ENCODE data around the gene SNHG17. TPM values are rescaled to one million over a fixed set of nuclear protein-coding genes. Genes with fewer than 3 reads are reported as not detected.

The SNHG17 gene
- polyA plus RNA-seq, 2 of the 4 experiments (the other 2 are of a cell fraction), result 125 to 154 TPM

DNA sequence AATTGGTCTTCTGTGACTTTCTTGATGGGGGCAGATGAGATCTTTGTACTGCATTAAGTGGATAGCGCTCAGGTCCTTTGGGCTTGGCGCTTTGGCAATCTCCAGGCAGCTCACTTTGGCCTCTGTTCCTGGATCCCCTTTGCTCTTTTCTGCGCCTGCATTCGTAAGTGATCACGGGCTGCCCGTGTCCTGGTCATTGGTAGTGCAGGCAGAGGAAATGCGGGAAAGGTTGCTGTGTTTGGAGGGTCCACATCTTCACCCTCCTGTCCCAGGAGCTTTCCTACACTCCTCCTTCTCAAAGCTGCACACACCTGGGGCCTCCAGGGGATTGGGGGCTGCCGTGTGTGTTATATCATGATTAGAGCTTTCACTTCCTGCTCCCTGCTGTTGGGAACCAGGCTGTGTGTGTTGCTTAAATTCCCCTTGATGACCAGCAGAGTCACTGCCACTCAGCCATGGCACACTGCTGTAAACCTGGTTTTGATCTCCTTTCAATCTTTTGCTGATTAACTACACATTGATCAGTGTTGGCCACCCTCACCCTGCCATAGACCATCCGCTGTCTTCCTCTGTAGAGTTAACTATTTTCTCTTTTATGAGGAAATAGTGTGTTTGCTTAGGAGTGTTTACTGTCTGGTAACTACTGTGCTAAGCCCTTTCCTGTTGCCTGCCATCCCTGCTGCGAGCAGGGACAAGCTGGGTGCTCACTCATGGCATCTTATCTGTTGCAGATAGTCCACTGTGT, 13.0 kb upstream of the SNHG17 start:
- WGBS (ENCODE audit: missing lambda C conversion rate), result 81% methylated on average over 10 of the region's 10 CpGs
- Histone ChIP-seq H3K4me2 (peak overlapping the region; percentile 87), H3K27ac (no peak overlapping the region), H3K4me1 (peaks cover 14% of the 10 kb centered on the region), H3K9me3 (no peaks in the 10 kb centered on the region), H3K4me3 (peak overlapping the region; percentile 86; the same call in 1 of the 3 replicates)
- POLR2A ChIA-PET, result interaction anchor here (3.4 to 3.5 kb wide), 2 partner anchors 13 to 25 kb away, joined by 24 to 75 read pairs; partner anchors contain the start of genes RALGAPB and SNHG17
- DNase-seq (ENCODE audit: low read depth in 1 of 2, low spot score in 1 of 2) (no peak), ATAC-seq (no peak), FAIRE-seq (no peak)
- TF ChIP-seq, protein P1, sequence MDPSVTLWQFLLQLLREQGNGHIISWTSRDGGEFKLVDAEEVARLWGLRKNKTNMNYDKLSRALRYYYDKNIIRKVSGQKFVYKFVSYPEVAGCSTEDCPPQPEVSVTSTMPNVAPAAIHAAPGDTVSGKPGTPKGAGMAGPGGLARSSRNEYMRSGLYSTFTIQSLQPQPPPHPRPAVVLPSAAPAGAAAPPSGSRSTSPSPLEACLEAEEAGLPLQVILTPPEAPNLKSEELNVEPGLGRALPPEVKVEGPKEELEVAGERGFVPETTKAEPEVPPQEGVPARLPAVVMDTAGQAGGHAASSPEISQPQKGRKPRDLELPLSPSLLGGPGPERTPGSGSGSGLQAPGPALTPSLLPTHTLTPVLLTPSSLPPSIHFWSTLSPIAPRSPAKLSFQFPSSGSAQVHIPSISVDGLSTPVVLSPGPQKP (IDR thresholded peaks at IDR 0.05; ENCODE audit: low read depth, low read length), result no peak
- no peak for TF ChIP-seq HDAC2 (IDR thresholded peaks at IDR 0.05)
- TF ChIP-seq RARB (CRISPR knock-in tag; IDR thresholded peaks at IDR 0.05), result no peak
- no peak for TF ChIP-seq ZSCAN20 (CRISPR knock-in tag; IDR thresholded peaks at IDR 0.05)
- TF ChIP-seq SREBF2 (IDR thresholded peaks at IDR 0.05), result no peak
- TF ChIP-seq CHD4 (IDR thresholded peaks at IDR 0.05; ENCODE audit: borderline replicate concordance), result no peak
- no peak for TF ChIP-seq RAD21 (conservative IDR thresholded peaks at IDR 0.05 in 1 of 2, IDR thresholded peaks at IDR 0.05 in 1 of 2)
- no peak for TF ChIP-seq TP53 (CRISPR knock-in tag; IDR thresholded peaks at IDR 0.05)
- TF ChIP-seq, protein P2, sequence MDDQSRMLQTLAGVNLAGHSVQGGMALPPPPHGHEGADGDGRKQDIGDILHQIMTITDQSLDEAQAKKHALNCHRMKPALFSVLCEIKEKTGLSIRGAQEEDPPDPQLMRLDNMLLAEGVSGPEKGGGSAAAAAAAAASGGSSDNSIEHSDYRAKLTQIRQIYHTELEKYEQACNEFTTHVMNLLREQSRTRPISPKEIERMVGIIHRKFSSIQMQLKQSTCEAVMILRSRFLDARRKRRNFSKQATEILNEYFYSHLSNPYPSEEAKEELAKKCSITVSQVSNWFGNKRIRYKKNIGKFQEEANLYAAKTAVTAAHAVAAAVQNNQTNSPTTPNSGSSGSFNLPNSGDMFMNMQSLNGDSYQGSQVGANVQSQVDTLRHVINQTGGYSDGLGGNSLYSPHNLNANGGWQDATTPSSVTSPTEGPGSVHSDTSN (IDR thresholded peaks at IDR 0.05), result no peak
- TF ChIP-seq, protein P3, sequence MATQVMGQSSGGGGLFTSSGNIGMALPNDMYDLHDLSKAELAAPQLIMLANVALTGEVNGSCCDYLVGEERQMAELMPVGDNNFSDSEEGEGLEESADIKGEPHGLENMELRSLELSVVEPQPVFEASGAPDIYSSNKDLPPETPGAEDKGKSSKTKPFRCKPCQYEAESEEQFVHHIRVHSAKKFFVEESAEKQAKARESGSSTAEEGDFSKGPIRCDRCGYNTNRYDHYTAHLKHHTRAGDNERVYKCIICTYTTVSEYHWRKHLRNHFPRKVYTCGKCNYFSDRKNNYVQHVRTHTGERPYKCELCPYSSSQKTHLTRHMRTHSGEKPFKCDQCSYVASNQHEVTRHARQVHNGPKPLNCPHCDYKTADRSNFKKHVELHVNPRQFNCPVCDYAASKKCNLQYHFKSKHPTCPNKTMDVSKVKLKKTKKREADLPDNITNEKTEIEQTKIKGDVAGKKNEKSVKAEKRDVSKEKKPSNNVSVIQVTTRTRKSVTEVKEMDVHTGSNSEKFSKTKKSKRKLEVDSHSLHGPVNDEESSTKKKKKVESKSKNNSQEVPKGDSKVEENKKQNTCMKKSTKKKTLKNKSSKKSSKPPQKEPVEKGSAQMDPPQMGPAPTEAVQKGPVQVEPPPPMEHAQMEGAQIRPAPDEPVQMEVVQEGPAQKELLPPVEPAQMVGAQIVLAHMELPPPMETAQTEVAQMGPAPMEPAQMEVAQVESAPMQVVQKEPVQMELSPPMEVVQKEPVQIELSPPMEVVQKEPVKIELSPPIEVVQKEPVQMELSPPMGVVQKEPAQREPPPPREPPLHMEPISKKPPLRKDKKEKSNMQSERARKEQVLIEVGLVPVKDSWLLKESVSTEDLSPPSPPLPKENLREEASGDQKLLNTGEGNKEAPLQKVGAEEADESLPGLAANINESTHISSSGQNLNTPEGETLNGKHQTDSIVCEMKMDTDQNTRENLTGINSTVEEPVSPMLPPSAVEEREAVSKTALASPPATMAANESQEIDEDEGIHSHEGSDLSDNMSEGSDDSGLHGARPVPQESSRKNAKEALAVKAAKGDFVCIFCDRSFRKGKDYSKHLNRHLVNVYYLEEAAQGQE (IDR thresholded peaks at IDR 0.05), result no peak
- TF ChIP-seq, protein P4, sequence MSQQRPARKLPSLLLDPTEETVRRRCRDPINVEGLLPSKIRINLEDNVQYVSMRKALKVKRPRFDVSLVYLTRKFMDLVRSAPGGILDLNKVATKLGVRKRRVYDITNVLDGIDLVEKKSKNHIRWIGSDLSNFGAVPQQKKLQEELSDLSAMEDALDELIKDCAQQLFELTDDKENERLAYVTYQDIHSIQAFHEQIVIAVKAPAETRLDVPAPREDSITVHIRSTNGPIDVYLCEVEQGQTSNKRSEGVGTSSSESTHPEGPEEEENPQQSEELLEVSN (IDR thresholded peaks at IDR 0.05; ENCODE audit: borderline replicate concordance, low read depth), result no peak
- CTCF ChIA-PET, result interaction anchor here (0.9 to 12.0 kb wide), 6 partner anchors 8 to 24 kb away, joined by 4 to 142 read pairs (median 6); partner anchors contain the start of genes RALGAPB and SNHG17

DNA sequence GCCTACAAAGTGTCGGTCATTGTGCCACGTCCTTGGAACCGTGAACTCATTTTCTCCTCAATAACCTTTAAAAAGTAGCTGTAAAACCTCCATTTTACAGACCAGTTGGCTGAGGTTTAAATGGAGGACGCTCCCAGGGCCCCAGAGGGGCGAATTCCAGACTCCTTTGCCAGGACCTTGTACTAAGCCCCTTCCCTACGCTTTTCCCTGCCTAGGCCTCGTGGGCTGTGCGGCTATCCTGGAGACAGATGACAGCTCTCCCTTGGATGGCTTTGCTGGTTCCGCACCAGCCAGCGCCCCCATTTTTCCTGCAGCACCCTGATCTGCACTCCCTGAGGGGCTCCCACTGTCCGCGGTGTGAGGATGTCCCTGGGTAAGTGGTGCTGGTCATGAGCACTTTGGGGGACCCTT, 12.1 kb upstream of the SNHG17 start:
- Histone ChIP-seq H3K4me3 (peak overlapping the region; percentile 86), H3K9me3 (no peaks in the 10 kb centered on the region), H3K27ac (peak overlapping the region; percentile 91 to 97), H3K4me1 (peaks cover 14% of the 10 kb centered on the region), H3K4me2 (peak overlapping the region; percentile 87)
- ChIA-PET POLR2A (interaction anchor here (3.4 to 3.5 kb wide), 2 partner anchors 13 to 25 kb away, joined by 24 to 75 read pairs; partner anchors contain the start of genes RALGAPB and SNHG17), CTCF (interaction anchor here (0.7 to 12.0 kb wide), 9 partner anchors 8 to 36 kb away, joined by 4 to 142 read pairs (median 6); partner anchors contain the start of genes RALGAPB and SNHG17)
- WGBS (ENCODE audit: missing lambda C conversion rate), result 55% methylated on average over 12 of the region's 12 CpGs
- DNase-seq (ENCODE audit: low read depth in 1 of 2, low spot score in 1 of 2) (no peak), ATAC-seq (0 out of 6 replicates have a peak, but pooled peaks of 1 of the 2 experiments have one; percentile 7), FAIRE-seq (no peak)
- TF ChIP-seq TFCP2L1 (CRISPR knock-in tag; IDR thresholded peaks at IDR 0.05) (no peak), NPAS2 (CRISPR knock-in tag; IDR thresholded peaks at IDR 0.05; ENCODE audit: borderline replicate concordance) (no peak), CHD2 (IDR thresholded peaks at IDR 0.05; ENCODE audit: low read length, partially characterized antibody) (no peak), POLR2A (IDR thresholded peaks at IDR 0.05; ENCODE audit: low read length) (no peak), SREBF2 (IDR thresholded peaks at IDR 0.05) (no peak), RAD21 (conservative IDR thresholded peaks at IDR 0.05 in 1 of 2, IDR thresholded peaks at IDR 0.05 in 1 of 2) (no peak), FOXS1 (CRISPR knock-in tag; IDR thresholded peaks at IDR 0.05) (no peak), RCOR1 (IDR thresholded peaks at IDR 0.05; ENCODE audit: low read depth, low read length) (no peak), ZSCAN20 (CRISPR knock-in tag; IDR thresholded peaks at IDR 0.05) (no peak), HOXA7 (CRISPR knock-in tag; IDR thresholded peaks at IDR 0.05) (no peak)
- TF ChIP-seq, protein P1 (IDR thresholded peaks at IDR 0.05; ENCODE audit: low read depth, low read length), result no peak
- TF ChIP-seq, protein P5, sequence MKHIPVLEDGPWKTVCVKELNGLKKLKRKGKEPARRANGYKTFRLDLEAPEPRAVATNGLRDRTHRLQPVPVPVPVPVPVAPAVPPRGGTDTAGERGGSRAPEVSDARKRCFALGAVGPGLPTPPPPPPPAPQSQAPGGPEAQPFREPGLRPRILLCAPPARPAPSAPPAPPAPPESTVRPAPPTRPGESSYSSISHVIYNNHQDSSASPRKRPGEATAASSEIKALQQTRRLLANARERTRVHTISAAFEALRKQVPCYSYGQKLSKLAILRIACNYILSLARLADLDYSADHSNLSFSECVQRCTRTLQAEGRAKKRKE (CRISPR knock-in tag; IDR thresholded peaks at IDR 0.05; ENCODE audit: low read depth), result no peak
- TF ChIP-seq, protein P3 (IDR thresholded peaks at IDR 0.05), result no peak

Data from A549 (cell line).